Measurements from ENCODE around the gene NKTR.

Gene NKTR

GRCh38 chr3:42691816-42692666, 91.6 kb downstream of the NKTR start:
- TF ChIP-seq USF1 (IDR thresholded peaks at IDR 0.05): no peak
- TF ChIP-seq CREB1 (IDR thresholded peaks at IDR 0.05; ENCODE audit: low read depth): no peak
- TF ChIP-seq MAX (IDR thresholded peaks at IDR 0.05): no peak
- no peak for TF ChIP-seq TEAD4 (IDR thresholded peaks at IDR 0.05)
- no peak for TF ChIP-seq NFIC (IDR thresholded peaks at IDR 0.05)
- no peak for TF ChIP-seq CEBPB (IDR thresholded peaks at IDR 0.05)
- TF ChIP-seq TCF12 (IDR thresholded peaks at IDR 0.05; ENCODE audit: low read depth): no peak

- TF ChIP-seq RAD21 (IDR thresholded peaks at IDR 0.05; ENCODE audit: low read depth) (no peak), USF1 (IDR thresholded peaks at IDR 0.05) (no peak), REST (IDR thresholded peaks at IDR 0.05; ENCODE audit: low read depth) (no peak), TEAD4 (IDR thresholded peaks at IDR 0.05) (no peak), ZBTB7A (IDR thresholded peaks at IDR 0.05; ENCODE audit: low read depth) (no peak), TCF12 (IDR thresholded peaks at IDR 0.05; ENCODE audit: low read depth) (no peak), YY1 (IDR thresholded peaks at IDR 0.05; ENCODE audit: low read depth) (no peak), TAF1 (IDR thresholded peaks at IDR 0.05; ENCODE audit: low read depth) (no peak), CREB1 (IDR thresholded peaks at IDR 0.05; ENCODE audit: low read depth) (no peak), FOXM1 (IDR thresholded peaks at IDR 0.05; ENCODE audit: borderline replicate concordance, low read depth) (no peak), NFIC (IDR thresholded peaks at IDR 0.05) (no peak), EP300 (IDR thresholded peaks at IDR 0.05; ENCODE audit: borderline replicate concordance) (no peak), EGR1 (IDR thresholded peaks at IDR 0.05) (no peak), MAX (IDR thresholded peaks at IDR 0.05) (no peak), CEBPB (IDR thresholded peaks at IDR 0.05) (no peak)
Observed at GRCh38 chr3:42692667-42693529, 92.4 kb downstream of the NKTR start.

- TF ChIP-seq YY1 (IDR thresholded peaks at IDR 0.05; ENCODE audit: low read depth): no peak
- no peak for TF ChIP-seq FOXM1 (IDR thresholded peaks at IDR 0.05; ENCODE audit: borderline replicate concordance, low read depth)
- TF ChIP-seq NFIC (IDR thresholded peaks at IDR 0.05): no peak
- TF ChIP-seq USF1 (IDR thresholded peaks at IDR 0.05): no peak
- no peak for TF ChIP-seq ZBTB7A (IDR thresholded peaks at IDR 0.05; ENCODE audit: low read depth)
- TF ChIP-seq EGR1 (IDR thresholded peaks at IDR 0.05): no peak
- no peak for TF ChIP-seq REST (IDR thresholded peaks at IDR 0.05; ENCODE audit: low read depth)
- no peak for TF ChIP-seq CREB1 (IDR thresholded peaks at IDR 0.05; ENCODE audit: low read depth)
- TF ChIP-seq EP300 (IDR thresholded peaks at IDR 0.05; ENCODE audit: borderline replicate concordance): no peak
- no peak for TF ChIP-seq TCF12 (IDR thresholded peaks at IDR 0.05; ENCODE audit: low read depth)
- TF ChIP-seq TAF1 (IDR thresholded peaks at IDR 0.05; ENCODE audit: low read depth): no peak
- TF ChIP-seq CEBPB (IDR thresholded peaks at IDR 0.05): no peak
- TF ChIP-seq RAD21 (IDR thresholded peaks at IDR 0.05; ENCODE audit: low read depth): no peak
Observed at GRCh38 chr3:42693530-42693930, 93.0 kb downstream of the NKTR start.

- TF ChIP-seq USF1 (IDR thresholded peaks at IDR 0.05) (no peak), MAX (IDR thresholded peaks at IDR 0.05) (no peak), TEAD4 (IDR thresholded peaks at IDR 0.05) (no peak), TCF12 (IDR thresholded peaks at IDR 0.05; ENCODE audit: low read depth) (no peak), CEBPB (IDR thresholded peaks at IDR 0.05) (no peak), YY1 (IDR thresholded peaks at IDR 0.05; ENCODE audit: low read depth) (no peak), ZBTB7A (IDR thresholded peaks at IDR 0.05; ENCODE audit: low read depth) (no peak), CREB1 (IDR thresholded peaks at IDR 0.05; ENCODE audit: low read depth) (no peak)
Observed at GRCh38 chr3:42694366-42694765, 93.9 kb downstream of the NKTR start.
